ENCODE data around the gene CXCR6.

DNA sequence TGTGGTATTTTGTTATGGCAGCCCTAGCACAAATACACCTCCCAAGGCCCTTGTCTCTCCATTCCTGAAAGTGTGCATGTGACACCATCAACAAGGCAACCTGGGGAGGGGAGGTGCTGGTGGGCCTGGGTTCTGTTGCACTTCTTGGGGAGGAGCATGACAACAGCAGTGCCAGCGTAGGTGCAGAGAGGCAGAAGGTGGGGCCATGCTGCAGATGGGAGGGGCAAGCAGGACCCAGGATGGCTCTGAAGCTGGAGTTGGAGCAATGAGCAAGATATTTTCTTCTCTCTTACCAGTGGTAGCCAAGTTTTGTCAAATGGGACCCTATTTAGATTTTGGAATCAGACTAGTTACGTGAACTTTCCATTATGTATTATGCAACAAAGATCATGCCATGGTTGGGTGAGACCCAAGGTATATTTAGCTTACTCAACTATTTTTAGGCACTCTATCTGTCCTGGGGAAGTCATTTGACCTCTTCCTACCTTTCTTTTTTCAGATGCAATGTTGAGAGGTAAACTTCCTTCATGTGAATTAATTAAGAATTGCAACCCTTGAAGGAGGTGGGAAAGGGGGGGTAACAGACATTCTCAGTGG lies 49.0 kb downstream of the CXCR6 start:
- TF ChIP-seq TAF1 (IDR thresholded peaks at IDR 0.05; ENCODE audit: low read depth) (no peak), TCF12 (IDR thresholded peaks at IDR 0.05; ENCODE audit: low read depth) (no peak), TEAD4 (IDR thresholded peaks at IDR 0.05) (no peak), CEBPB (IDR thresholded peaks at IDR 0.05) (no peak), EP300 (IDR thresholded peaks at IDR 0.05; ENCODE audit: borderline replicate concordance) (no peak)
- TF ChIP-seq, protein P1, sequence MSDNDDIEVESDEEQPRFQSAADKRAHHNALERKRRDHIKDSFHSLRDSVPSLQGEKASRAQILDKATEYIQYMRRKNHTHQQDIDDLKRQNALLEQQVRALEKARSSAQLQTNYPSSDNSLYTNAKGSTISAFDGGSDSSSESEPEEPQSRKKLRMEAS (IDR thresholded peaks at IDR 0.05), result no peak
- TF ChIP-seq, protein P2, sequence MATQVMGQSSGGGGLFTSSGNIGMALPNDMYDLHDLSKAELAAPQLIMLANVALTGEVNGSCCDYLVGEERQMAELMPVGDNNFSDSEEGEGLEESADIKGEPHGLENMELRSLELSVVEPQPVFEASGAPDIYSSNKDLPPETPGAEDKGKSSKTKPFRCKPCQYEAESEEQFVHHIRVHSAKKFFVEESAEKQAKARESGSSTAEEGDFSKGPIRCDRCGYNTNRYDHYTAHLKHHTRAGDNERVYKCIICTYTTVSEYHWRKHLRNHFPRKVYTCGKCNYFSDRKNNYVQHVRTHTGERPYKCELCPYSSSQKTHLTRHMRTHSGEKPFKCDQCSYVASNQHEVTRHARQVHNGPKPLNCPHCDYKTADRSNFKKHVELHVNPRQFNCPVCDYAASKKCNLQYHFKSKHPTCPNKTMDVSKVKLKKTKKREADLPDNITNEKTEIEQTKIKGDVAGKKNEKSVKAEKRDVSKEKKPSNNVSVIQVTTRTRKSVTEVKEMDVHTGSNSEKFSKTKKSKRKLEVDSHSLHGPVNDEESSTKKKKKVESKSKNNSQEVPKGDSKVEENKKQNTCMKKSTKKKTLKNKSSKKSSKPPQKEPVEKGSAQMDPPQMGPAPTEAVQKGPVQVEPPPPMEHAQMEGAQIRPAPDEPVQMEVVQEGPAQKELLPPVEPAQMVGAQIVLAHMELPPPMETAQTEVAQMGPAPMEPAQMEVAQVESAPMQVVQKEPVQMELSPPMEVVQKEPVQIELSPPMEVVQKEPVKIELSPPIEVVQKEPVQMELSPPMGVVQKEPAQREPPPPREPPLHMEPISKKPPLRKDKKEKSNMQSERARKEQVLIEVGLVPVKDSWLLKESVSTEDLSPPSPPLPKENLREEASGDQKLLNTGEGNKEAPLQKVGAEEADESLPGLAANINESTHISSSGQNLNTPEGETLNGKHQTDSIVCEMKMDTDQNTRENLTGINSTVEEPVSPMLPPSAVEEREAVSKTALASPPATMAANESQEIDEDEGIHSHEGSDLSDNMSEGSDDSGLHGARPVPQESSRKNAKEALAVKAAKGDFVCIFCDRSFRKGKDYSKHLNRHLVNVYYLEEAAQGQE (IDR thresholded peaks at IDR 0.05; ENCODE audit: low read depth), result no peak

Measured in Ishikawa (cell line).